Erythroblast (primary cell): ENCODE measurements around the gene AFG3L2.

Source experiments
- DNase-seq, 2 experiments: peaks; one replicate each; lab custom pipeline; 2025; lab: John Stamatoyannopoulos, UW
- GATA1 ChIP-seq: IDR thresholded peaks from 2 replicates; pipeline ENCODE4 v1.6.1; 2011; ENCODE audit warnings: low read depth, mild to moderate bottlenecking, control low read depth, low read length, moderate library complexity
- POLR2A ChIP-seq: IDR thresholded peaks from 2 replicates; pipeline ENCODE4 v1.6.1; 2011; ENCODE audit warnings: mild to moderate bottlenecking, low read length

Gene AFG3L2

GRCh38 chr18:12287131-12287681 lies 89.8 kb downstream of the AFG3L2 start:
- DNase-seq = no peak
- TF ChIP-seq GATA1 = no peak
- no peak for TF ChIP-seq POLR2A

GRCh38 chr18:12283666-12284065 lies 93.4 kb downstream of the AFG3L2 start:
- TF ChIP-seq POLR2A (no peak), GATA1 (no peak)
- DNase-seq = peak in 1 of 2 experiments; percentile 69

- no peak for TF ChIP-seq POLR2A
- TF ChIP-seq GATA1 = no peak
Observed at GRCh38 chr18:12283256-12283655, 93.8 kb downstream of the AFG3L2 start.

GRCh38 chr18:12282442-12283039 lies 94.5 kb downstream of the AFG3L2 start:
- DNase-seq = no peak
- no peak for TF ChIP-seq GATA1
- TF ChIP-seq POLR2A = no peak

More at GRCh38 chr18:12283256-12283655, 93.8 kb downstream of the AFG3L2 start:
- peak; percentile 67 to 68 for DNase-seq

GRCh38 chr18:12281861-12282260 lies 95.2 kb downstream of the AFG3L2 start:
- TF ChIP-seq POLR2A (no peak), GATA1 (no peak)
- no peak for DNase-seq

- DNase-seq = no peak
- TF ChIP-seq GATA1 = no peak
- TF ChIP-seq POLR2A = no peak
Observed at GRCh38 chr18:12279781-12280531, 97.1 kb downstream of the AFG3L2 start.
